ENCODE measurements around the gene DNASE1. TPM values are rescaled to one million over a fixed set of nuclear protein-coding genes. Genes with fewer than 3 reads are reported as not detected.

DNASE1 gene
- total RNA-seq, 1 donor from 2014 or later: 16.2 TPM

DNA sequence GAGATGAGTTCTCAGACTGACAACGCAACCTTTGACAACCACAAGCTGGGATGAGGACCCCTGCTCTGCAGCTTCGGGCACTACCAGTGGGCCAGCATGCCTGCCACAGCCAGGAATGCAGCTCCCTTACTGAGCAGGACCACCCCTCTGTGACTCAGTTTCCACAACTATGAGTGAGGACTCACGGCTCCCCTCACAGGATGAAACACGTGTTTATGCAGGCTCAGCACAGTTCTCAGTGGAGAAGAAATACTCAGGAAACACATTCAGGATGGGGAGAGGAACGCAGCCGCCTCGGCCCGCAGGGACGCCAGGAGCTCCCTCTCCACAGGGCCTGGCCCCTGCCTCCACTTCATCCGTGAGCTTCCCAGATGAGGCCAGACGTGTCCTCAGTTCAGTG, 14.1 kb downstream of the DNASE1 start:
- no peak for TF ChIP-seq EZH2 (IDR thresholded peaks at IDR 0.05; ENCODE audit: insufficient read depth, low read length)
- TF ChIP-seq, protein P1, sequence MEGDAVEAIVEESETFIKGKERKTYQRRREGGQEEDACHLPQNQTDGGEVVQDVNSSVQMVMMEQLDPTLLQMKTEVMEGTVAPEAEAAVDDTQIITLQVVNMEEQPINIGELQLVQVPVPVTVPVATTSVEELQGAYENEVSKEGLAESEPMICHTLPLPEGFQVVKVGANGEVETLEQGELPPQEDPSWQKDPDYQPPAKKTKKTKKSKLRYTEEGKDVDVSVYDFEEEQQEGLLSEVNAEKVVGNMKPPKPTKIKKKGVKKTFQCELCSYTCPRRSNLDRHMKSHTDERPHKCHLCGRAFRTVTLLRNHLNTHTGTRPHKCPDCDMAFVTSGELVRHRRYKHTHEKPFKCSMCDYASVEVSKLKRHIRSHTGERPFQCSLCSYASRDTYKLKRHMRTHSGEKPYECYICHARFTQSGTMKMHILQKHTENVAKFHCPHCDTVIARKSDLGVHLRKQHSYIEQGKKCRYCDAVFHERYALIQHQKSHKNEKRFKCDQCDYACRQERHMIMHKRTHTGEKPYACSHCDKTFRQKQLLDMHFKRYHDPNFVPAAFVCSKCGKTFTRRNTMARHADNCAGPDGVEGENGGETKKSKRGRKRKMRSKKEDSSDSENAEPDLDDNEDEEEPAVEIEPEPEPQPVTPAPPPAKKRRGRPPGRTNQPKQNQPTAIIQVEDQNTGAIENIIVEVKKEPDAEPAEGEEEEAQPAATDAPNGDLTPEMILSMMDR (IDR thresholded peaks at IDR 0.05; ENCODE audit: insufficient read depth, low read depth, low read length): no peak
- no peak overlapping the region for H3K4me3 Mint-ChIP-seq (ENCODE audit: unreplicated experiment)
- DNase-seq (ENCODE audit: low read depth) (no peak), FAIRE-seq (no peak)
- no peaks in the 10 kb centered on the region for H3K4me1 Mint-ChIP-seq (ENCODE audit: low read depth, unreplicated experiment)
- H3K36me3 ChIP-seq (ENCODE audit: insufficient read depth, low read length): peaks cover 2% of the 10 kb centered on the region
- H3K9me3 Mint-ChIP-seq (ENCODE audit: unreplicated experiment): peaks cover 2% of the 10 kb centered on the region
- H3K9ac ChIP-seq (ENCODE audit: low read length): no peak overlapping the region
- H3K4me1 ChIP-seq (ENCODE audit: insufficient read depth, low read length): no peaks in the 10 kb centered on the region
- no peak overlapping the region for H3K4me2 ChIP-seq (ENCODE audit: low read length)
- peaks cover 9% of the 10 kb centered on the region for H3K9me3 ChIP-seq (ENCODE audit: insufficient read depth, low read depth, low read length)
- no peaks in the 10 kb centered on the region for H3K27me3 ChIP-seq (ENCODE audit: insufficient read depth, low read length)
- no peak overlapping the region for H2AFZ ChIP-seq (ENCODE audit: low read depth, low read length)
- peaks cover 39% of the 10 kb centered on the region for H3K36me3 Mint-ChIP-seq (ENCODE audit: low read depth, unreplicated experiment)
- no peaks in the 10 kb centered on the region for H3K27me3 Mint-ChIP-seq (ENCODE audit: low read depth, unreplicated experiment)
- H4K20me1 ChIP-seq (ENCODE audit: insufficient read depth, low read length): no peaks in the 10 kb centered on the region
- no peaks in the 10 kb centered on the region for H3K79me2 ChIP-seq (ENCODE audit: insufficient read depth, low read length)
- no peak overlapping the region for H3K4me3 ChIP-seq (ENCODE audit: insufficient read depth, low read depth, low read length)
- no peak overlapping the region for H3K27ac Mint-ChIP-seq (ENCODE audit: unreplicated experiment)
- no peak overlapping the region for H3K27ac ChIP-seq (ENCODE audit: low read depth, low read length)

DNA sequence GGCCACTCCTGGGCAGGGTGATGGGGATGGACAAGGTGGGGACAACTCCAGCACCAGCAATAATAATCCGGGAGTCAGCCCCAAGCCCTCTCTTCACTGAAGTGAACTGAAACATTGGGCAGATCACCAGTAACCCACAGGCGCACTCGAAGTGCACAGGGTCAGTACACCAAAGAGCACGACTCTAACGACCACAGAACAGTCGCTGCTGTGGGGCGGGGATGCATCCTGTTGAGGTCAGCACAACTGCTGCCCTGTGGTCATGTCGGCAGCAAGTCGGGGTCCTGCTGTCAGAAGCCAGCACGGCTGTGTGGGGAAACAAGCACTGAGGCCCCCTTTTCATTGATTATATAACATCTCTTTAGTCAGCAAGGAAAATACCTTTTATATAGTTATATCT, 14.6 kb downstream of the DNASE1 start:
- H4K20me1 ChIP-seq (ENCODE audit: insufficient read depth, low read length): no peaks in the 10 kb centered on the region
- no peak overlapping the region for H3K4me3 ChIP-seq (ENCODE audit: insufficient read depth, low read depth, low read length)
- H3K4me3 Mint-ChIP-seq (ENCODE audit: unreplicated experiment): no peak overlapping the region
- H3K9me3 ChIP-seq (ENCODE audit: insufficient read depth, low read depth, low read length): peaks cover 9% of the 10 kb centered on the region
- no peaks in the 10 kb centered on the region for H3K27me3 ChIP-seq (ENCODE audit: insufficient read depth, low read length)
- no peak overlapping the region for H3K27ac Mint-ChIP-seq (ENCODE audit: unreplicated experiment)
- H3K79me2 ChIP-seq (ENCODE audit: insufficient read depth, low read length): no peaks in the 10 kb centered on the region
- no peak overlapping the region for H3K4me2 ChIP-seq (ENCODE audit: low read length)
- H3K9me3 Mint-ChIP-seq (ENCODE audit: unreplicated experiment): peaks cover 2% of the 10 kb centered on the region
- H3K4me1 ChIP-seq (ENCODE audit: insufficient read depth, low read length): no peaks in the 10 kb centered on the region
- DNase-seq (ENCODE audit: low read depth): no peak
- H3K36me3 Mint-ChIP-seq (ENCODE audit: low read depth, unreplicated experiment): peaks cover 42% of the 10 kb centered on the region
- TF ChIP-seq, protein P1 (IDR thresholded peaks at IDR 0.05; ENCODE audit: insufficient read depth, low read depth, low read length): no peak
- TF ChIP-seq EZH2 (IDR thresholded peaks at IDR 0.05; ENCODE audit: insufficient read depth, low read length): no peak
- no peak overlapping the region for H3K9ac ChIP-seq (ENCODE audit: low read length)
- no peak overlapping the region for H2AFZ ChIP-seq (ENCODE audit: low read depth, low read length)
- peaks cover 2% of the 10 kb centered on the region for H3K36me3 ChIP-seq (ENCODE audit: insufficient read depth, low read length)
- FAIRE-seq: no peak
- H3K27me3 Mint-ChIP-seq (ENCODE audit: low read depth, unreplicated experiment): no peaks in the 10 kb centered on the region
- H3K27ac ChIP-seq (ENCODE audit: low read depth, low read length): no peak overlapping the region
- H3K4me1 Mint-ChIP-seq (ENCODE audit: low read depth, unreplicated experiment): no peaks in the 10 kb centered on the region

DNA sequence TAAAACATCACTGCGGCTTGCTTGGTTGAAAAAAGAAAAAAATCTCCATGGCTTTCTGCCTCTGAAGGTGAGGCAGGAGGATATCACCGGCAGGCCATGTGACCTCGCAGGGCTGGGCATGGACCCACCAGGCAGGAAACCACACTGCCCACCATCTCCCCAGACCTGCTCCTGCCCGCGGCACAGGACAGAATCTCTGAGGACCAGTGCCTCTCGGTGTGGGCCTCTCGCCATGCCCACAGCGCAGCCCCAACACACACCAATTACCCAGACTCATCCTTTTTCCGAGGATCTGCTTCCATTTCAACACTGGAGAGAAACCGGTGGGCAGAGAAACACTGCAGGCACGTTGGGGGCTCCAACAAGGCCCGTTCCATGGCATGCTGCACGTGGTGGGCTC, 16.2 kb downstream of the DNASE1 start:
- no peaks in the 10 kb centered on the region for H3K4me1 ChIP-seq (ENCODE audit: insufficient read depth, low read length)
- no peak overlapping the region for H2AFZ ChIP-seq (ENCODE audit: low read depth, low read length)
- TF ChIP-seq, protein P1 (IDR thresholded peaks at IDR 0.05; ENCODE audit: insufficient read depth, low read depth, low read length): no peak
- TF ChIP-seq EZH2 (IDR thresholded peaks at IDR 0.05; ENCODE audit: insufficient read depth, low read length): no peak
- Mint-ChIP-seq H3K27ac (ENCODE audit: unreplicated experiment) (peak overlapping the region; percentile 34), H3K9me3 (ENCODE audit: unreplicated experiment) (peaks cover 2% of the 10 kb centered on the region), H3K4me1 (ENCODE audit: low read depth, unreplicated experiment) (no peaks in the 10 kb centered on the region), H3K27me3 (ENCODE audit: low read depth, unreplicated experiment) (no peaks in the 10 kb centered on the region), H3K36me3 (ENCODE audit: low read depth, unreplicated experiment) (peaks cover 39% of the 10 kb centered on the region), H3K4me3 (ENCODE audit: unreplicated experiment) (no peak overlapping the region)
- no peak overlapping the region for H3K4me3 ChIP-seq (ENCODE audit: insufficient read depth, low read depth, low read length)
- H3K4me2 ChIP-seq (ENCODE audit: low read length): no peak overlapping the region
- no peak overlapping the region for H3K9ac ChIP-seq (ENCODE audit: low read length)
- H3K9me3 ChIP-seq (ENCODE audit: insufficient read depth, low read depth, low read length): peaks cover 9% of the 10 kb centered on the region
- no peaks in the 10 kb centered on the region for H4K20me1 ChIP-seq (ENCODE audit: insufficient read depth, low read length)
- no peaks in the 10 kb centered on the region for H3K36me3 ChIP-seq (ENCODE audit: insufficient read depth, low read length)
- no peak overlapping the region for H3K27ac ChIP-seq (ENCODE audit: low read depth, low read length)
- H3K27me3 ChIP-seq (ENCODE audit: insufficient read depth, low read length): no peaks in the 10 kb centered on the region
- no peaks in the 10 kb centered on the region for H3K79me2 ChIP-seq (ENCODE audit: insufficient read depth, low read length)
- DNase-seq (ENCODE audit: low read depth): no peak
- FAIRE-seq: no peak
